ENCODE measurements around the gene MB21D2.
A peak's percentile ranks its signal among the peaks of the same experiment; 100 is the strongest.
"Not testable (repeated sequence)": the region's sequence is repeated elsewhere in the genome, so short reads cannot be mapped to it uniquely, and the experiment has no call there.

MB21D2 gene

GRCh38 chr3:192858849-192859585 lies 58.6 kb downstream of the MB21D2 start:
- DNase-seq (ENCODE audit: low spot score) = no peak

- peak; percentile 43 for DNase-seq (ENCODE audit: low spot score)
Observed at GRCh38 chr3:192857260-192857661, 60.4 kb downstream of the MB21D2 start.

- no peak for DNase-seq (ENCODE audit: low spot score)
Observed at GRCh38 chr3:192855434-192855833, 62.2 kb downstream of the MB21D2 start.

GRCh38 chr3:192851821-192852372 lies 65.8 kb downstream of the MB21D2 start:
- peak; percentile 41 for DNase-seq (ENCODE audit: low spot score)

- no peak for DNase-seq (ENCODE audit: low spot score)
Observed at GRCh38 chr3:192850451-192850981, 67.1 kb downstream of the MB21D2 start.

- DNase-seq (ENCODE audit: low spot score) = not testable (repeated sequence)
Observed at GRCh38 chr3:192849821-192850220, 67.8 kb downstream of the MB21D2 start.

- no peak for DNase-seq (ENCODE audit: low spot score)
Observed at GRCh38 chr3:192848371-192849233, 69.1 kb downstream of the MB21D2 start.

- no peak for DNase-seq (ENCODE audit: low spot score)
Observed at GRCh38 chr3:192847941-192848340, 69.7 kb downstream of the MB21D2 start.

GRCh38 chr3:192845526-192845855 lies 72.2 kb downstream of the MB21D2 start:
- DNase-seq (ENCODE audit: low spot score) = no peak

GRCh38 chr3:192844836-192845525 lies 72.7 kb downstream of the MB21D2 start:
- DNase-seq (ENCODE audit: low spot score) = no peak

GRCh38 chr3:192844486-192844765 lies 73.2 kb downstream of the MB21D2 start:
- DNase-seq (ENCODE audit: low spot score) = no peak

GRCh38 chr3:192843723-192844485 lies 73.8 kb downstream of the MB21D2 start:
- no peak for DNase-seq (ENCODE audit: low spot score)

GRCh38 chr3:192843119-192843518 lies 74.5 kb downstream of the MB21D2 start:
- DNase-seq (ENCODE audit: low spot score) = no peak

- DNase-seq (ENCODE audit: low spot score) = no peak
Observed at GRCh38 chr3:192842711-192843110, 74.9 kb downstream of the MB21D2 start.

GRCh38 chr3:192842138-192842537 lies 75.5 kb downstream of the MB21D2 start:
- DNase-seq (ENCODE audit: low spot score) = no peak

- DNase-seq (ENCODE audit: low spot score) = no peak
Observed at GRCh38 chr3:192841428-192841827, 76.2 kb downstream of the MB21D2 start.

- DNase-seq (ENCODE audit: low spot score) = no peak
Observed at GRCh38 chr3:192840143-192840836, 77.4 kb downstream of the MB21D2 start.

GRCh38 chr3:192835818-192836815 lies 81.5 kb downstream of the MB21D2 start:
- DNase-seq (ENCODE audit: low spot score) = no peak

- no peak for DNase-seq (ENCODE audit: low spot score)
Observed at GRCh38 chr3:192834428-192834827, 83.2 kb downstream of the MB21D2 start.

Measured in pons (tissue), 1 donor.